H9 (cell line): ENCODE results near the gene SLC12A8. TPM values are rescaled to one million over a fixed set of nuclear protein-coding genes. Genes with fewer than 3 reads are reported as not detected.

Source experiments
- DNase-seq: peaks from one replicate; pipeline ENCODE4 v3.0.0-alpha.2; 2017
- H2AFZ ChIP-seq: one replicate; pipeline ENCODE4 v1.6.1; 2013; ENCODE audit warnings: mild to moderate bottlenecking, low read length, control low read depth, moderate library complexity
- H2AK5ac ChIP-seq: 2 replicates; pipeline ENCODE4 v1.6.1; 2013; ENCODE audit warnings: low read length, control low read depth, mixed read lengths; ENCODE audit not compliant: insufficient read length
- H2BK120ac ChIP-seq: one replicate; pipeline ENCODE4 v1.6.1; 2013; ENCODE audit warnings: low read depth, mild to moderate bottlenecking, low read length, control low read depth, inconsistent platforms; ENCODE audit not compliant: poor library complexity, severe bottlenecking
- H2BK12ac ChIP-seq: 2 replicates; pipeline ENCODE4 v1.6.1; 2013; ENCODE audit warnings: low read length, control low read depth, mixed read lengths, low read depth; ENCODE audit not compliant: insufficient read length
- H2BK15ac ChIP-seq: 2 replicates; pipeline ENCODE4 v1.6.1; 2013; ENCODE audit warnings: low read depth, low read length, control low read depth
- H2BK20ac ChIP-seq: one replicate; pipeline ENCODE4 v1.6.1; 2013; ENCODE audit warnings: low read depth, mild to moderate bottlenecking, low read length, control low read depth, inconsistent platforms; ENCODE audit not compliant: poor library complexity, severe bottlenecking
- H2BK5ac ChIP-seq: 2 replicates; pipeline ENCODE4 v1.6.1; 2013; ENCODE audit warnings: low read length, control low read depth, mixed read lengths; ENCODE audit not compliant: insufficient read length
- H3K14ac ChIP-seq: 2 replicates; pipeline ENCODE4 v1.6.1; 2013; ENCODE audit warnings: low read length, control low read depth; ENCODE audit not compliant: insufficient read depth
- H3K18ac ChIP-seq: 2 replicates; pipeline ENCODE4 v1.6.1; 2013; ENCODE audit warnings: low read depth, mild to moderate bottlenecking, mixed read lengths, low read length, control low read depth; ENCODE audit not compliant: insufficient read length
- H3K23ac ChIP-seq: 2 replicates; pipeline ENCODE4 v1.6.1; 2013; ENCODE audit warnings: low read length, control low read depth, mixed read lengths, low read depth; ENCODE audit not compliant: insufficient read length
- H3K23me2 ChIP-seq: 2 replicates; pipeline ENCODE4 v1.6.1; 2013; ENCODE audit warnings: low read depth, mild to moderate bottlenecking, mixed read lengths, low read length, control low read depth; ENCODE audit not compliant: insufficient read length, poor library complexity, severe bottlenecking
- H3K27ac ChIP-seq: 2 replicates; pipeline ENCODE4 v1.5.1; 2013; ENCODE audit warnings: low read length, control low read depth, mixed read lengths, low read depth; ENCODE audit not compliant: insufficient read length
- H3K27me3 ChIP-seq: 2 replicates; pipeline ENCODE4 v1.6.1; 2013; ENCODE audit warnings: low read length, control low read depth, inconsistent platforms; ENCODE audit not compliant: insufficient read depth
- H3K4ac ChIP-seq: 2 replicates; pipeline ENCODE4 v1.6.1; 2013; ENCODE audit warnings: low read depth, mild to moderate bottlenecking, control low read depth, inconsistent platforms, low read length, moderate library complexity
- H3K4me1 ChIP-seq: 2 replicates; pipeline ENCODE4 v1.6.1; 2013; ENCODE audit warnings: low read length, control low read depth, inconsistent platforms; ENCODE audit not compliant: insufficient read depth
- H3K4me2 ChIP-seq: 2 replicates; pipeline ENCODE4 v1.6.1; 2013; ENCODE audit warnings: low read length, control low read depth, mixed read lengths; ENCODE audit not compliant: insufficient read length, insufficient read depth
- H3K56ac ChIP-seq: 2 replicates; pipeline ENCODE4 v1.6.1; 2013; ENCODE audit warnings: low read depth, mild to moderate bottlenecking, mixed read lengths, low read length, control low read depth; ENCODE audit not compliant: insufficient read length
- H3K79me1 ChIP-seq: 2 replicates; pipeline ENCODE4 v1.6.1; 2013; ENCODE audit warnings: low read depth, mild to moderate bottlenecking, moderate library complexity, low read length, control low read depth, inconsistent platforms; ENCODE audit not compliant: insufficient read depth, poor library complexity, severe bottlenecking
- H3K79me2 ChIP-seq: 2 replicates; pipeline ENCODE4 v1.6.1; 2013; ENCODE audit warnings: low read length, control low read depth, inconsistent platforms; ENCODE audit not compliant: insufficient read depth
- H3K9ac ChIP-seq: 2 replicates; pipeline ENCODE4 v1.6.1; 2013; ENCODE audit warnings: low read length, control low read depth, mixed read lengths; ENCODE audit not compliant: insufficient read length; ENCODE audit errors: extremely low read depth
- H3K9me3 ChIP-seq: one replicate; pipeline ENCODE4 v1.6.1; 2013; ENCODE audit warnings: low read depth, low read length, inconsistent platforms; ENCODE audit not compliant: control insufficient read depth
- H3T11ph ChIP-seq: one replicate; pipeline ENCODE4 v1.6.1; 2013; ENCODE audit warnings: mild to moderate bottlenecking, low read length, control low read depth, inconsistent platforms
- H4K20me1 ChIP-seq: one replicate; pipeline ENCODE4 v1.6.1; 2013; ENCODE audit not compliant: control insufficient read depth, insufficient read length, insufficient read depth
- H4K5ac ChIP-seq: 2 replicates; pipeline ENCODE4 v1.6.1; 2013; ENCODE audit warnings: low read depth, mild to moderate bottlenecking, mixed read lengths, low read length, control low read depth; ENCODE audit not compliant: insufficient read length
- H4K8ac ChIP-seq: replicated peaks from 2 replicates; pipeline ENCODE4 v1.6.1; 2013; ENCODE audit warnings: low read length, control low read depth, mixed read lengths, low read depth; ENCODE audit not compliant: insufficient read length
- H4K91ac ChIP-seq: 2 replicates; pipeline ENCODE4 v1.6.1; 2013; ENCODE audit warnings: low read depth, mild to moderate bottlenecking, moderate library complexity, mixed read lengths, low read length, control low read depth; ENCODE audit not compliant: insufficient read length
- H3K27ac Mint-ChIP-seq, 3 experiments: 2 replicates in 2 of 3; 3 replicates in 1 of 3; pipeline ENCODE4 v1.8.0; 2020 to 2021; ENCODE audit warnings: mixed read lengths in 3 of 3, mild to moderate bottlenecking in 1 of 3, moderate library complexity in 1 of 3
- H3K27me3 Mint-ChIP-seq: 2 replicates; pipeline ENCODE4 v1.8.0; 2021; ENCODE audit warnings: low read depth, mild to moderate bottlenecking, moderate library complexity, mixed read lengths
- H3K36me3 Mint-ChIP-seq, 3 experiments: 2 replicates in 2 of 3; 3 replicates in 1 of 3; pipeline ENCODE4 v1.8.0; 2020 to 2021; ENCODE audit warnings: low read depth in 3 of 3, mixed read lengths in 3 of 3; ENCODE audit not compliant: insufficient read depth in 1 of 3
- H3K4me1 Mint-ChIP-seq, 2 experiments: 2 replicates each; pipeline ENCODE4 v1.8.0; 2020; ENCODE audit warnings: mixed read lengths in 2 of 2
- H3K4me3 Mint-ChIP-seq, 2 experiments: 2 replicates in 1 of 2; 3 replicates in 1 of 2; pipeline ENCODE4 v1.8.0; 2020 to 2021; ENCODE audit warnings: mild to moderate bottlenecking in 2 of 2, mixed read lengths in 2 of 2, moderate library complexity in 1 of 2
- H3K9me3 Mint-ChIP-seq, 2 experiments: 2 replicates in 1 of 2; 3 replicates in 1 of 2; pipeline ENCODE4 v1.8.0; 2020; ENCODE audit warnings: mild to moderate bottlenecking in 2 of 2, mixed read lengths in 2 of 2, moderate library complexity in 1 of 2
- CTCF ChIP-seq: fragments of 200-600 bp; sonication (generic); conservative IDR thresholded peaks from 3 replicates; pipeline ENCODE4 v1.8.0; 2021; ENCODE audit warnings: antibody characterized with exemption, mild to moderate bottlenecking
- WGBS: extraction: QIAGEN DNeasy Blood & Tissue Kit; methylation state at CpG from one replicate; pipeline ENCODE4 v1.1.7; 2013; ENCODE audit warnings: missing lambda C conversion rate, low lambda C conversion rate, mixed read lengths; ENCODE audit not compliant: insufficient read length; ENCODE audit errors: extremely low coverage; 5-methylcytosine and 5-hydroxymethylcytosine counted together
- total RNA-seq: library from RNA; stranded (reverse); gene quantifications from 2 replicates; pipeline ENCODE4 v1.2.1, GENCODE V29; 2021

The SLC12A8 gene
- total RNA-seq, 1 experiment from 2014 or later, result 8.2 TPM

GRCh38 chr3:125104639-125105038, 107.9 kb downstream of the SLC12A8 start:
- Mint-ChIP-seq H3K9me3 (peaks cover 0 to 2% of the 10 kb centered on the region in 2 experiments; a peak in 2 of 5 replicates), H3K27ac (no peak overlapping the region), H3K36me3 (peaks cover 3 to 8% (median 7%) of the 10 kb centered on the region in 3 experiments), H3K4me1 (peaks cover 8% of the 10 kb centered on the region in 2 experiments), H3K4me3 (no peak overlapping the region), H3K27me3 (no peaks in the 10 kb centered on the region)
- H4K8ac ChIP-seq, result no peak overlapping the region
- no peak overlapping the region for H4K91ac ChIP-seq
- H3K27ac ChIP-seq, result no peak overlapping the region
- no peak overlapping the region for H3K23ac ChIP-seq
- H4K5ac ChIP-seq, result no peak overlapping the region
- no peaks in the 10 kb centered on the region for H3K9me3 ChIP-seq
- H2AFZ ChIP-seq, result no peak overlapping the region
- no peak overlapping the region for H2BK15ac ChIP-seq
- H3K23me2 ChIP-seq, result no peaks in the 10 kb centered on the region
- H3K4ac ChIP-seq, result no peak overlapping the region
- H2BK5ac ChIP-seq, result no peak overlapping the region
- WGBS, result no CpG with 5 or more reads among the region's 1 CpG
- no peaks in the 10 kb centered on the region for H3K79me1 ChIP-seq
- no peaks in the 10 kb centered on the region for H3K27me3 ChIP-seq
- no peak overlapping the region for H3K18ac ChIP-seq
- no peak overlapping the region for H3K4me2 ChIP-seq
- no peak overlapping the region for H3K56ac ChIP-seq
- H2BK12ac ChIP-seq, result no peak overlapping the region
- no peak for DNase-seq
- no peak overlapping the region for H3K14ac ChIP-seq
- no peak overlapping the region for H3K9ac ChIP-seq
- no peak overlapping the region for H2BK20ac ChIP-seq
- no peaks in the 10 kb centered on the region for H4K20me1 ChIP-seq
- H2BK120ac ChIP-seq, result no peak overlapping the region
- no peaks in the 10 kb centered on the region for H3K4me1 ChIP-seq
- H2AK5ac ChIP-seq, result no peak overlapping the region
- H3K79me2 ChIP-seq, result no peaks in the 10 kb centered on the region
- H3T11ph ChIP-seq, result no peak overlapping the region
- no peak for TF ChIP-seq CTCF
